ENCODE measurements around the gene CNKSR1.

The CNKSR1 gene

GRCh38 chr1:26158908-26159742 is 18.2 kb upstream of the CNKSR1 start, which contains the start of gene FAM110D:
FAM110D (plus strand) TSS chr1:26159079; CDS start chr1:26161292, 2,213 bp downstream.
- H3K9ac ChIP-seq, result no peak within 1 kb of the TSS
- TF ChIP-seq, protein P1, sequence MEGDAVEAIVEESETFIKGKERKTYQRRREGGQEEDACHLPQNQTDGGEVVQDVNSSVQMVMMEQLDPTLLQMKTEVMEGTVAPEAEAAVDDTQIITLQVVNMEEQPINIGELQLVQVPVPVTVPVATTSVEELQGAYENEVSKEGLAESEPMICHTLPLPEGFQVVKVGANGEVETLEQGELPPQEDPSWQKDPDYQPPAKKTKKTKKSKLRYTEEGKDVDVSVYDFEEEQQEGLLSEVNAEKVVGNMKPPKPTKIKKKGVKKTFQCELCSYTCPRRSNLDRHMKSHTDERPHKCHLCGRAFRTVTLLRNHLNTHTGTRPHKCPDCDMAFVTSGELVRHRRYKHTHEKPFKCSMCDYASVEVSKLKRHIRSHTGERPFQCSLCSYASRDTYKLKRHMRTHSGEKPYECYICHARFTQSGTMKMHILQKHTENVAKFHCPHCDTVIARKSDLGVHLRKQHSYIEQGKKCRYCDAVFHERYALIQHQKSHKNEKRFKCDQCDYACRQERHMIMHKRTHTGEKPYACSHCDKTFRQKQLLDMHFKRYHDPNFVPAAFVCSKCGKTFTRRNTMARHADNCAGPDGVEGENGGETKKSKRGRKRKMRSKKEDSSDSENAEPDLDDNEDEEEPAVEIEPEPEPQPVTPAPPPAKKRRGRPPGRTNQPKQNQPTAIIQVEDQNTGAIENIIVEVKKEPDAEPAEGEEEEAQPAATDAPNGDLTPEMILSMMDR (IDR thresholded peaks at IDR 0.05), result no peak
- H3K9me3 ChIP-seq (ENCODE audit: control insufficient read depth, low read length), result no peaks in the 10 kb centered on the region
- no peak within 1 kb of the TSS for H3K4me2 ChIP-seq (ENCODE audit: low read length)
- no peaks in the 10 kb centered on the region for H3K27me3 ChIP-seq (ENCODE audit: control insufficient read depth, insufficient read depth, low read length)
- no peaks in the 10 kb centered on the region for H3K36me3 ChIP-seq (ENCODE audit: control insufficient read depth, insufficient read depth, low read length)
- H3K79me2 ChIP-seq, result no peaks in the 10 kb centered on the region
- H3K4me3 ChIP-seq (ENCODE audit: low read depth, low read length), result peak within 1 kb of the TSS; percentile 29
- H3K27ac ChIP-seq, result peak within 1 kb of the TSS; percentile 39
- no peak within 1 kb of the TSS for H2AFZ ChIP-seq
- H3K4me1 ChIP-seq, result no peaks in the 10 kb centered on the region

GRCh38 chr1:26159743-26160039 is 17.6 kb upstream of the CNKSR1 start:
- H3K9me3 ChIP-seq (ENCODE audit: control insufficient read depth, low read length), result no peaks in the 10 kb centered on the region
- H3K9ac ChIP-seq, result no peak overlapping the region
- no peaks in the 10 kb centered on the region for H3K36me3 ChIP-seq (ENCODE audit: control insufficient read depth, insufficient read depth, low read length)
- no peak overlapping the region for H2AFZ ChIP-seq
- no peaks in the 10 kb centered on the region for H3K4me1 ChIP-seq
- TF ChIP-seq, protein P1 (IDR thresholded peaks at IDR 0.05), result no peak
- no peak overlapping the region for H3K27ac ChIP-seq
- H3K79me2 ChIP-seq, result no peaks in the 10 kb centered on the region
- no peak overlapping the region for H3K4me2 ChIP-seq (ENCODE audit: low read length)
- peak overlapping the region; percentile 29 for H3K4me3 ChIP-seq (ENCODE audit: low read depth, low read length)
- H3K27me3 ChIP-seq (ENCODE audit: control insufficient read depth, insufficient read depth, low read length), result no peaks in the 10 kb centered on the region

GRCh38 chr1:26160527-26161414 is 16.5 kb upstream of the CNKSR1 start:
- no peaks in the 10 kb centered on the region for H3K4me1 ChIP-seq
- H3K27ac ChIP-seq, result peak overlapping the region; percentile 54
- no peaks in the 10 kb centered on the region for H3K36me3 ChIP-seq (ENCODE audit: control insufficient read depth, insufficient read depth, low read length)
- TF ChIP-seq, protein P1 (IDR thresholded peaks at IDR 0.05), result no peak
- peak overlapping the region; percentile 85 for H3K4me2 ChIP-seq (ENCODE audit: low read length)
- H2AFZ ChIP-seq, result peak overlapping the region; percentile 85
- H3K79me2 ChIP-seq, result no peaks in the 10 kb centered on the region
- H3K9me3 ChIP-seq (ENCODE audit: control insufficient read depth, low read length), result no peaks in the 10 kb centered on the region
- H3K9ac ChIP-seq, result no peak overlapping the region
- no peaks in the 10 kb centered on the region for H3K27me3 ChIP-seq (ENCODE audit: control insufficient read depth, insufficient read depth, low read length)
- peak overlapping the region; percentile 42 for H3K4me3 ChIP-seq (ENCODE audit: low read depth, low read length)

- peak overlapping the region; percentile 19 for H3K27ac ChIP-seq
- H3K9ac ChIP-seq, result no peak overlapping the region
These were observed 15.7 kb upstream of the CNKSR1 start for GRCh38 chr1:26161415-26162219.

More at GRCh38 chr1:26161415-26162219, 15.7 kb upstream of the CNKSR1 start:
- Histone ChIP-seq H3K4me2 (ENCODE audit: low read length) (peak overlapping the region; percentile 85), H3K9me3 (ENCODE audit: control insufficient read depth, low read length) (no peaks in the 10 kb centered on the region), H3K27me3 (ENCODE audit: control insufficient read depth, insufficient read depth, low read length) (no peaks in the 10 kb centered on the region), H3K4me1 (no peaks in the 10 kb centered on the region), H2AFZ (peak overlapping the region; percentile 85), H3K36me3 (ENCODE audit: control insufficient read depth, insufficient read depth, low read length) (no peaks in the 10 kb centered on the region), H3K4me3 (ENCODE audit: low read depth, low read length) (peak overlapping the region; percentile 46), H3K79me2 (no peaks in the 10 kb centered on the region)
- TF ChIP-seq, protein P1 (IDR thresholded peaks at IDR 0.05), result no peak

Data from parathyroid adenoma (tissue), 2 donors.